Natural killer cell treated with Interleukin-12 subunit alpha and Interleukin-12 subunit beta and Interleukin-15 and Interleukin-18, amount 100 ng/mL, for 72 hours (primary cell): ENCODE results near the gene NKD1. TPM values are rescaled to one million over a fixed set of nuclear protein-coding genes. Genes with fewer than 3 reads are reported as not detected.
"Not testable (repeated sequence)": the region's sequence is repeated elsewhere in the genome, so short reads cannot be mapped to it uniquely, and the experiment has no call there.

Experiments
- ATAC-seq, 2 donors: fragments of 150-1000 bp; cut with Tn5 transposase in 1 of 2; sonication (Bioruptor Pico), chemical (Tn5 transposase) in 1 of 2; 2 replicates each; pipeline ENCODE4 v1.10.0; 2021
- DNase-seq: peaks from one replicate; pipeline ENCODE4 v3.0.0; 2022; ENCODE audit warnings: low spot score
- H3K27ac Mint-ChIP-seq, 2 donors: 1 replicate in 1 of 2; 2 replicates in 1 of 2; pipeline ENCODE4 v1.8.0; 2022; ENCODE audit warnings: mixed read lengths in 2 of 2, mild to moderate bottlenecking in 1 of 2, moderate library complexity in 1 of 2
- H3K27me3 Mint-ChIP-seq, 2 donors: 1 replicate in 1 of 2; 2 replicates in 1 of 2; pipeline ENCODE4 v1.8.0; 2022; ENCODE audit warnings: mixed read lengths in 2 of 2
- H3K36me3 Mint-ChIP-seq: one replicate; pipeline ENCODE4 v1.8.0; 2022; ENCODE audit warnings: mixed read lengths
- H3K4me1 Mint-ChIP-seq, 2 donors: 1 replicate in 1 of 2; 2 replicates in 1 of 2; pipeline ENCODE4 v1.8.0; 2022; ENCODE audit warnings: low read depth in 2 of 2, mixed read lengths in 2 of 2, mild to moderate bottlenecking in 1 of 2
- H3K4me3 Mint-ChIP-seq: one replicate; pipeline ENCODE4 v1.8.0; 2022; ENCODE audit warnings: mixed read lengths
- H3K9me3 Mint-ChIP-seq: 2 replicates; pipeline ENCODE4 v1.8.0; 2022; ENCODE audit warnings: mixed read lengths
- total RNA-seq, 2 donors: library from RNA; stranded (reverse); gene quantifications; one replicate each; pipeline ENCODE4 v1.2.3, GENCODE V29; 2022

NKD1 gene
- total RNA-seq, 2 donors from 2014 or later, result 0.29 to 0.86 TPM

DNA sequence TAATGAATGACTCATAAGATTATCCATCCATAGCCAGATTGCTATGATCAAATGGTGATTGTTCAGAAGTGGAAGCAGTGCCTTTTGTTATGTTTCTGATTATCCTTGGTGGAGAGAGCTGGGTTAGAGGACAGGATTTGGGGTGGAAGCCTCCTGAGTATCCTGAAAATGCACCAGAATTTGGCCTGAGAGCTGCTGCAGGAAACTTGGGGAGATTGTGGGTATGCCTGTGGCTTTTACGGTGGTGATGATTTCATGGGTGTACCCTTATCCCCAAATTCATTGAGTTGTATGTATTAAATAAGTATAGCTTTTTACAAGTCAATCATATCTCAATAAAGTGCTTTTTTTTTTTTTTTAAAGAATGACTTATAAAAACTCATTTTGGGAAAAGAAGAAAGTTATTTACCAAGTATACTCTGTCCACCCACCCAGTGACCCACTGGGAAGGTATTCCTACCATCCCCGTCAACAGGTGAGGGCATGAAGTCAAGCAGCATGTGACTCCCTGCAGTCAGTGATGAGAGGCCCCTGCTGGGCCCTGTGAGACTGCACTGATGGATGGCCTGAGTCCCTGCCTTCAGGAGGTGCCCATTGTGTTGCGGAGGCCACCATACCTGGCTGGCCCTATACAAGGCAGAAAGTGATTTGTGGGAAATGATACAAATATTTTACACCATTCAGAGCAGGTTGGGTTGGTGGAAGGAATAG is 28.4 kb downstream of the NKD1 start:
- H3K36me3 Mint-ChIP-seq, result no peaks in the 10 kb centered on the region
- H3K27me3 Mint-ChIP-seq, result peaks cover 0 to 3% of the 10 kb centered on the region in 2 donors
- no peak overlapping the region for H3K4me3 Mint-ChIP-seq
- DNase-seq (no peak), ATAC-seq (no peak)
- no peaks in the 10 kb centered on the region for H3K9me3 Mint-ChIP-seq
- no peaks in the 10 kb centered on the region for H3K4me1 Mint-ChIP-seq
- H3K27ac Mint-ChIP-seq, result no peak overlapping the region

DNA sequence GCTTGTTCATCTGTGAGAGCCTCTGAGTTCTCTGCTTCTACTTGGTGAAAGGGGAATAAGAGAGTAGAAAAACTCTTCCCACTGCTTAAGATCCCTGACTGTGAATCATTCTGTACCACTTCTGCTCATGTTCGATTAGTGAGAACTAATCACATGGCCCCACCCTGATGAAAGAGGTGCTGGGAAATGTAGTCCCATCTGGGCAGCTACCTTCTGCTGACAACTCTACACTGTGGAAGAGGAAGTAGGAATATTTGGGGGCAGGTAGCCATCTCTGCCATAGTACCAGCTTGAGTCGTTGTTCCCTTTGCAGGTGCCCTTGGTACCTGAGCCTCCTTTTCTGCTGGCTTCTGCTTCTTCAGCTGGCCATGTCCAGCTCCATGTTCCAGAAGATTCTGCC is 29.9 kb downstream of the NKD1 start:
- DNase-seq, result no peak
- no peaks in the 10 kb centered on the region for H3K9me3 Mint-ChIP-seq
- H3K4me1 Mint-ChIP-seq, result no peaks in the 10 kb centered on the region
- no peak overlapping the region for H3K27ac Mint-ChIP-seq
- H3K27me3 Mint-ChIP-seq, result no peaks in the 10 kb centered on the region
- H3K4me3 Mint-ChIP-seq, result no peak overlapping the region
- no peaks in the 10 kb centered on the region for H3K36me3 Mint-ChIP-seq
- no peak for ATAC-seq

DNA sequence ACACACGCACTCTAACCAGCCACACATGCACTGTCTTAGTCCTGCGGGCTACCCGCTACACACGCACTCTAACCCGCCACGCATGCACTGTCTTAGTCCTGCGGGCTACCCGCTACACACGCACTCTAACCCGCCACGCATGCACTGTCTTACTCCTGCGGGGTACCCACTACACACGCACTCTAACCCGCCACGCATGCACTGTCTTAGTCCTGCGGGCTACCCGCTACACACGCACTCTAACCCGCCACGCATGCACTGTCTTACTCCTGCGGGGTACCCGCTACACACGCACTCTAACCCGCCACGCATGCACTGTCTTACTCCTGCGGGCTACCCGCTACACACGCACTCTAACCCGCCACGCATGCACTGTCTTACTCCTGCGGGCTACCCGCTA is 31.2 kb downstream of the NKD1 start:
- ATAC-seq, H3K36me3 Mint-ChIP-seq, H3K4me1 Mint-ChIP-seq, H3K4me3 Mint-ChIP-seq, H3K9me3 Mint-ChIP-seq, DNase-seq, H3K27ac Mint-ChIP-seq, H3K27me3 Mint-ChIP-seq: not testable (repeated sequence)

DNA sequence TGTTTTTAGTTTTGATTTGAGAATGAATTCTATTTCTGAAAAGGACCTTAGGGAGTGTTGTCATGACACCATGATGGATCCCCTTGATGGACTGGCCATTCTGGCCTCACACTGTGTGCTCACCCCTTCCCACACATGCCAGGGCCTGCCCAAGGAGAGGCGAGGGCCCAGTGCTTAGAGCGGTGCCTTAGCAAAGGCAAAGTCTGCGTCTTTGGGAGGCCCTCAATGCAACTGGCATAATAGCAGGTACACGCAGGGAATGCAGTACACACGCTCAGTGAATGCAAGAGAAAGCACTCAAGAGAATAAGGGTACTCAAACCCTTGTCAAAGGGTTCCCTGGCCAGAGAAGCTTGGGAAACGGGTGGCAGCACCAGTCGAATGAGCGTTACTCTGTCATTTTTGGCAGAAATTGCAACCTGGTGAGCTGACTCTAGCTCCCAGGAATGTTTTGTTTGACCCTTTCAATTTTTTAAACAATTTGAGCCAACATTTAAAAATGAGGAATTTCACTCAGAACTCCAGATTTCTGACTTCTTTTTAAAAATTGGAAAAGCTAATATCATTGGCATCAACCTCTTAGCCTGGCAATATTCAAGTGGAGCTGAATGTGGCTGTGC is 32.1 kb downstream of the NKD1 start:
- no peak overlapping the region for H3K4me3 Mint-ChIP-seq

DNA sequence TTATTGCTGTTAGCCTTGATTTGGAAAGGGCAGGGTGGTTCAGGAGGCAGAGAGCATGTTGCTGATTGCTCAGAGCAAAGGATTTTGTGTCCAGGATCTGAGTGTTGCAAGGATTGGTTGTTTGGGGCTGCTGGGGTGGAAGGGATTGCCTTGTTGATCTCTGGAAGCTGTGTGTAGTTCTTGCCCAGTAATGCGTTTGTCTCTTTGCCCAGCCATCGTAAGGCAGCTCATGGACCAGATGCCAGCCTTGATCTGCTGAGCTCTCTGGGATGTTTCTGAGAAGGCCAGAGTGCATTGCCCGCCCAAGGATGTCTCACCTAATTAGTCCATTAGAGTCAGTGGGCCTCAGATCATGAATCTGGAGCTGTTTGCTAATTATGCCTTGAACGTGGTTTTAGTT is 33.6 kb downstream of the NKD1 start:
- Mint-ChIP-seq H3K27ac (no peak overlapping the region), H3K4me3 (no peak overlapping the region), H3K36me3 (no peaks in the 10 kb centered on the region), H3K4me1 (no peaks in the 10 kb centered on the region), H3K27me3 (no peaks in the 10 kb centered on the region), H3K9me3 (no peaks in the 10 kb centered on the region)
- DNase-seq (no peak), ATAC-seq (no peak)

More for the DNA sequence above, 32.1 kb downstream of the NKD1 start:
- H3K27ac Mint-ChIP-seq, result no peak overlapping the region
- DNase-seq (no peak), ATAC-seq (no peak)
- H3K36me3 Mint-ChIP-seq, result no peaks in the 10 kb centered on the region
- no peaks in the 10 kb centered on the region for H3K9me3 Mint-ChIP-seq
- no peaks in the 10 kb centered on the region for H3K27me3 Mint-ChIP-seq
- H3K4me1 Mint-ChIP-seq, result no peaks in the 10 kb centered on the region

DNA sequence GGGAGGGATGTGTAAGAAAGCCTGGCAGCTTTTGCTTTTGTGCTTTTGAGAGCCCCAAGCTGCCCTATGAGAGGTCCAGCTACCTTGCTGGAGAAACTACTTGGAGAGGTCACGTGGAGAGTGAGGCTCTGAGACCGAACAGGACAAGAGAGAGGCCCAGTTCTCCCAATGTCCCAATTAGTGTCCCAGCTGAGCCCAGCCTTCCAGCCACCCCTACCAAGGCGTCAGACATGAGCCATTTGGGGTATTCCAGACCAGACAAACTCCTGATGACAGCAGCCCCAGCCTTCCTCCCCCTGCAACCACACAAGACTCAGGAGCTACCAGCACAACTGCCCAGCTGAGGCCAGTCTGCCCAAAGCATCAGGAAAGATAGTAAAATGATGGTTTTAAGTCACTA is 35.0 kb downstream of the NKD1 start:
- ATAC-seq, result no peak

DNA sequence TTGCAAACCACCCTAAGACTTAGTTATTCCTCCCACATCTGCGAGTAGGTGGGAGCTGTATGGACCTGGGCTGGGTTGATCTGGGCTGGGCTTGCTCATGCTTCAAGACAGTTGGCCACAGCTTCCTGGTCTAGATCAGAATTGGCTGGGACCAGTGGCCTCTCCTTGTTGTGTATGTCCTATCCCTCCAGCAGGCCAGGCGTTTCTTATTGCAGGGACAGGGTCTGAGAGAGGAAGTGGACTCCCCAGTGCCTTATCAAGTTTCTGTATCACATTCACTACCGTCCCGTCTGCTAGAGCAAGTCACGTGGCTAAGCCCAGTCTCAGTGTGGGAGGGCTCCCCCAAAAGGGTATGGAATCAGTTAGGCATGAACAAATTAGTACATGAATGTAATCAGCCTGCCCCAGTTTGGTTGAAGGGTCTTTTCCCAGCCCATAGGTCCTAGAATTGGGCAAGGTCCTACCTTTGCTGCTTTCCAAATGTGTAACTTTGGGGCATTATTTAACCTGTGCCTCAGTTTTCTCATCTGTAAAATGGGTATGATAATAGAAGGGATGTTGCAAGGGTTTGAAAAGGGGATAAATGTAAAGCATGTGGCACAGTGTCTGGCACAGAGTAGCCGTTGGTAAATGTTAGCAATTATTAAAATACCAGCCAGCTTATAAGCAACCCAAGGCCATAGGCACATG is 36.0 kb downstream of the NKD1 start:
- Mint-ChIP-seq H3K27ac (no peak overlapping the region), H3K9me3 (no peaks in the 10 kb centered on the region), H3K4me3 (no peak overlapping the region), H3K4me1 (peaks cover 5% of the 10 kb centered on the region in 2 donors), H3K27me3 (no peaks in the 10 kb centered on the region), H3K36me3 (no peaks in the 10 kb centered on the region)
- DNase-seq (no peak), ATAC-seq (peak; percentile 29 to 32)

More for the DNA sequence above, 35.0 kb downstream of the NKD1 start:
- Mint-ChIP-seq H3K27ac (no peak overlapping the region), H3K9me3 (no peaks in the 10 kb centered on the region), H3K4me3 (no peak overlapping the region), H3K36me3 (no peaks in the 10 kb centered on the region), H3K4me1 (no peaks in the 10 kb centered on the region), H3K27me3 (no peaks in the 10 kb centered on the region)
- DNase-seq, result no peak

DNA sequence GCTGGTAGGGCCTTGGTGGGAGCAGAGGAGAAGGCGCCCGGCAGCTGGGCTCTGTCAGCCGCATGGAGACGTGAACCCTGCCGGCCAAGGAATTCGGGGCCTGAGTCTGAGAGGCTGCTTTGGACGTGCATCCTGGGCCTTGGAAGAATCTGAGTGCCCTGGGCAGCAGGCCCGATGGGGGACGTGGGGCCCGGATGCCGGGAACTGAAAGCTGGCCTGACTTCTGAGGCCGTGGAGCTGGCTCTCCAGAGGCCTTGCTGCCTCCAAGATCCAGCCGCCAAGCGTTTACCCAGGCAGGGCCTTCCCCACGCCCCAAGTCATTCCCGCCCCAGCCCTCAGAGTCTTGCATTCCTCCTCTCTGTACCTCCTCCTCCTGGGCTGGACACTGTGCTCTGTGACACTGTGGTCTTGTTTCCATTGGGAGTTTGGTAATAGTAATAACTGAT is 37.2 kb downstream of the NKD1 start:
- H3K4me3 Mint-ChIP-seq, result no peak overlapping the region
- DNase-seq, result no peak
- no peaks in the 10 kb centered on the region for H3K27me3 Mint-ChIP-seq
- no peaks in the 10 kb centered on the region for H3K9me3 Mint-ChIP-seq
- peaks cover 14 to 17% of the 10 kb centered on the region in 2 donors for H3K4me1 Mint-ChIP-seq
- H3K36me3 Mint-ChIP-seq, result no peaks in the 10 kb centered on the region
- no peak for ATAC-seq
- no peak overlapping the region for H3K27ac Mint-ChIP-seq

DNA sequence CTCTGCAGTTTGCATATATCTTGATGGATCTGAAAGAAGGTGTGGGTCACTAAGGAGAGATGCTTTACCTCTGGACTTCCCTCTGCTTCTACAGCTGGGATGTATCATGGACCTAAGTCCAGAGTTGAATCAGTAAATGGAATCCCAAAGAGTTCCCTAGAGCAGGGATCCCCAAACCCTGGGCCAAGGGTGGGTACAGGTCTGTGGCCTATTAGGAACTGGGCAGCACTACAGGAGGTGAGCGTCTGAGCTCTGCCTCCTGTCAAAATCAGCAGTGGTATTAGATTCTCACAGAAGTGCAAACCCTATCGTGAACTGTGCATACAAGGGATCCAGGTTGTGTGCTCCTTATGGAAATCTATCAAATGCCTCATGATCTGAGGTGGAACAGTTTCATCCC is 39.3 kb downstream of the NKD1 start:
- H3K36me3 Mint-ChIP-seq, result no peaks in the 10 kb centered on the region
- H3K27me3 Mint-ChIP-seq, result no peaks in the 10 kb centered on the region
- H3K4me3 Mint-ChIP-seq, result no peak overlapping the region
- ATAC-seq, result no peak
- no peak overlapping the region for H3K27ac Mint-ChIP-seq
- DNase-seq, result no peak
- H3K9me3 Mint-ChIP-seq, result no peaks in the 10 kb centered on the region
- peaks cover 14 to 17% of the 10 kb centered on the region in 2 donors for H3K4me1 Mint-ChIP-seq

DNA sequence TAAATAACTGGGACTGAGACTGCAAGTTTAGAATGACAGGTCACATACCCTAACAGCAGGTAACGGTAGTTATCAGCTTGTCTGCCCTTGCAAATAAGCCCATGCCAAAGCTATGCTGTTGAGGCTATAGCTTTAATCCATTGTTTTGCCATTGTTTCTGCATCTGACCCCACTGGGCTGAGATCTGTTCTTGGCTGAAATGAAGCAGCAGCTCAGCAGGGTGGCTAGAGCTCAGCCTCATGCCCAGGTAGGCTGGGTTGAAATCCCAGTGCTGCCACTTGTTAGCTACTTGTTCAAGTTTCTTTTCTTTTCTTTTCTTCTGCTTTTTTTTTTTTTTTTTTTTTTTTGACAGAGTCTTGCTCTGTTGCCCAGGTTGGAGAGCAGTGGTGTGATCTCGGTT is 40.1 kb downstream of the NKD1 start:
- peak overlapping the region in 1 of 2 donors; percentile 91 for H3K27ac Mint-ChIP-seq
- no peak for DNase-seq
- H3K4me1 Mint-ChIP-seq, result peaks cover 14 to 17% of the 10 kb centered on the region in 2 donors
- no peak for ATAC-seq
- no peaks in the 10 kb centered on the region for H3K9me3 Mint-ChIP-seq
- no peak overlapping the region for H3K4me3 Mint-ChIP-seq
- no peaks in the 10 kb centered on the region for H3K27me3 Mint-ChIP-seq
- no peaks in the 10 kb centered on the region for H3K36me3 Mint-ChIP-seq

DNA sequence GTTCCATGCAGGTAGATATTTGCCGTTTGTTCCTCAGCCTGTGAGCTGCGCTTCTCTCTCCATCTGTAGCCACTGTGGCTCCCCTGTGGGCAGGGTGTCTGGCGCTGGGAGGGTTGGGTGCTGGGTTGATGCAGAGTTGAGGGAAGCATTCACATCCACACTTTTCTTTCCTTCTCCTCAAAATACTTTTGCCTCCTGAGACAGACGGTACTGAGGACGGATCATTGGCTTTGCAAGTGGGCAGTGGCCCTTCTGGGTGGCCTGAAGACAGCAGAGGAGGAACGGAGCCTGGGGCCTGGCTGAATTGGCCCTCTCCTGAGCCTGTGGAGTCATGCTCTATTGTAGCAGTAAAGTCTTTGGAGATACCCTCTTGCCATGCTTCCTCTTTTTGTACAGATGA is 43.0 kb downstream of the NKD1 start:
- no peaks in the 10 kb centered on the region for H3K36me3 Mint-ChIP-seq
- no peak overlapping the region for H3K4me3 Mint-ChIP-seq
- ATAC-seq, result no peak
- DNase-seq, result no peak
- peaks cover 14 to 20% of the 10 kb centered on the region in 2 donors for H3K4me1 Mint-ChIP-seq
- no peaks in the 10 kb centered on the region for H3K27me3 Mint-ChIP-seq
- H3K9me3 Mint-ChIP-seq, result no peaks in the 10 kb centered on the region
- H3K27ac Mint-ChIP-seq, result no peak overlapping the region

DNA sequence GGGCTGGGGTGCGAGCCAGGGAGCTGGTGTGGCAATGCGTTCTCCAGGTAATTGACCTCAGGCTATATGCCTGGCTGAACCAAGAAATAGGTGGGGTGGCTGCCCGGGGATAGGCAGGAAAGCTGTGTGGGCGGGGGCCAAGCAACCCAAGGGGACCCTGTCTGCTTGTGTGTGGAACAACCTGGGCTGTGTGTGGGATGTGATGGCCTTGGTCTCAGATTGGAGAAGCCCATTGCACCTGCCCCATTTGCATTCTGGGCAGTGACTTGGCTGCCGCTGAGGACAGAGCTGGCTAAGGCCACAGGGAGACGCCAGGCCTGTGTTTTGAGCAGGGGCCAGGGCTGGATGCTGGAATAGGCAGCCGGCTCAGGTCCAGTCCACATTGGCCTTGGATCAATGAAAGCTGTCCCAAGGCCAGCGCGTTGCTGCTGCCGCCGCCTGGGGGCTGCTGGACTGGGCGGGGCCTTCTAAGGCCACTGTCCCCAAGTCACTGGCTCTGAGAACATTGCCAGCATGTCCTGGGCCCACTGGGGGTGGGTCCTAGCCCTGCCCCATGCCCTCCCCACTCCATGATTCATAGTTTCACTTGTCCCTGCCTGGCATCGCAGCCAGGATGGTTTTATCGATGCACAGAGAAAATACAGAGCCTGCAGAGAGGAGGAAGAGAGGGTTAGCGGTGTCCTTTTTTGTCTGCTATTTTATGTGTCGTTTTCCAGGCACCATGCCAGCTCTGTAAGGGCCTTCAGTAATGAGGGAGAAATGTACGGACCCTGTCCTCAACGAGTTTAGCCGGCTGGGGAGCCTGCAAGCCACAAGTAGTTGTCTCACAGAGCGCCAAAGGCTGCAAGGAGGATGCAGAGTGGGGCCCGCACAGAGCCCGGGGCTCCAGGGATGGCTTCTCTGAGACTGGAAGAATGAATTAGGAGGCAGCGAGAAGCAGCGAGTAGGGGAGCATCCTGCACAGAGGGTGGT is 43.9 kb downstream of the NKD1 start:
- no peak overlapping the region for H3K27ac Mint-ChIP-seq
- ATAC-seq, result no peak
- H3K9me3 Mint-ChIP-seq, result no peaks in the 10 kb centered on the region
- no peak overlapping the region for H3K4me3 Mint-ChIP-seq
- no peaks in the 10 kb centered on the region for H3K36me3 Mint-ChIP-seq
- H3K27me3 Mint-ChIP-seq, result no peaks in the 10 kb centered on the region
- peaks cover 14 to 20% of the 10 kb centered on the region in 2 donors for H3K4me1 Mint-ChIP-seq
- no peak for DNase-seq

DNA sequence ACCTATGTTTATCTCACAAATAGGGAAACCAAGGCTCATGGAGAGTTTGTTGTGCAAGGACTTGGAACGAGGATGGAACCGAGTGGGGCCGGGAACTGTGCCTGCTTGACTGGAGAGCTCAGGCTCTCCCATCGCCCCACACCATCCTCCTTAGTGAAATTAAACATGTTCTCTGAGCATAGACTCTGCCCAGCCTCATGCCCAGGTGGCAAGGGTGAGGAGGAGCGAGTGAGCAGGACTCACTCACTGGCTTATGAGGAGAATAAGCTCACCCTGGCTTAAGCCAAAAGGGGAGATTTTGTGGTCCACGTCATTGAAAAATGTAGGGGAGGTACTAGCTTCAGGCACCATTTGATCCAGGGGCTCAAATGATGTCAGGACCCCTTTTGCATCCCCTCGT is 44.8 kb downstream of the NKD1 start:
- Mint-ChIP-seq H3K27ac (peak overlapping the region in 1 of 2 donors; percentile 23), H3K27me3 (no peaks in the 10 kb centered on the region), H3K36me3 (no peaks in the 10 kb centered on the region), H3K4me3 (no peak overlapping the region), H3K9me3 (no peaks in the 10 kb centered on the region), H3K4me1 (peaks cover 14 to 20% of the 10 kb centered on the region in 2 donors)
- ATAC-seq (no peak), DNase-seq (no peak)
